ENCODE data around the gene PPDPF. TPM values are rescaled to one million over a fixed set of nuclear protein-coding genes. Genes with fewer than 3 reads are reported as not detected.
A peak's percentile ranks its signal among the peaks of the same experiment; 100 is the strongest.

The PPDPF gene
- total and polyA plus RNA-seq, 2 donors (not counting 1 experiment from before 2014, with no cell fraction given) = 93.5 to 162 TPM

- Histone ChIP-seq H4K20me1 (ENCODE audit: control insufficient read depth, insufficient read depth, low read length, poor library complexity, severe bottlenecking) (no peaks in the 10 kb centered on the region), H3K79me2 (ENCODE audit: control insufficient read depth, insufficient read depth, low read length) (no peaks in the 10 kb centered on the region), H3K4me2 (replicated peaks; ENCODE audit: low read depth, low read length, poor library complexity, severe bottlenecking) (no peak overlapping the region), H3K27ac (ENCODE audit: low read length in 2 of 2) (no peak overlapping the region), H3K36me3 (replicated peaks in 1 of 2; ENCODE audit: control extremely low read depth in 1 of 2, control insufficient read depth in 1 of 2, extremely low read depth in 1 of 2, insufficient read depth in 2 of 2, low read length in 1 of 2) (no peaks in the 10 kb centered on the region), H3K27me3 (replicated peaks in 1 of 4; ENCODE audit: control extremely low read depth in 1 of 4, control insufficient read depth in 3 of 4, insufficient read depth in 4 of 4, low read length in 3 of 4) (peaks cover 0 to 6% (median 0%) of the 10 kb centered on the region in 4 experiments), H3K4me3 (ENCODE audit: control extremely low read depth in 1 of 5, extremely low read depth in 1 of 5, insufficient read depth in 1 of 5, low read depth in 2 of 5, low read length in 4 of 5) (no peak overlapping the region), H3K9ac (ENCODE audit: low read length) (no peak overlapping the region), H3K9me3 (ENCODE audit: control extremely low read depth in 1 of 3, control insufficient read depth in 2 of 3, insufficient read depth in 1 of 3, low read length in 2 of 3) (no peaks in the 10 kb centered on the region), H2AFZ (ENCODE audit: insufficient read depth, low read depth, low read length, poor library complexity, severe bottlenecking) (no peak overlapping the region), H3K4me1 (ENCODE audit: control insufficient read depth in 2 of 2, insufficient read depth in 2 of 2, low read length in 2 of 2) (peaks cover 6 to 7% of the 10 kb centered on the region in 2 donors)
- TF ChIP-seq EZH2 (IDR thresholded peaks at IDR 0.05; ENCODE audit: borderline replicate concordance, insufficient read depth, low read depth, low read length, poor library complexity, severe bottlenecking) (no peak), CTCF (IDR thresholded peaks at IDR 0.05) (no peak)
- DNase-seq = peak; percentile 15
- 92% methylated on average over 24 of the region's 27 CpGs for WGBS (ENCODE audit: insufficient coverage)
- H3K27me3 Mint-ChIP-seq = no peaks in the 10 kb centered on the region
- ATAC-seq (ENCODE audit: low read depth) = no peak
- peaks cover 23% of the 10 kb centered on the region for H3K4me1 Mint-ChIP-seq
- H3K27ac Mint-ChIP-seq = no peak overlapping the region
- ChIA-PET POLR2A (interaction anchor here (0.5 to 1.7 kb wide), 3 partner anchors 9 to 336 kb away, joined by 3 to 8 read pairs (median 4); partner anchors contain the start of genes PPDPF and TPD52L2), CTCF (interaction anchor here (1.0 kb wide), 1 partner anchor 353 kb away, joined by 3 read pairs; no protein-coding TSS in a partner anchor)
- intact Hi-C loops (cut with micrococcal nuclease) = no loop called here
- no peaks in the 10 kb centered on the region for H3K9me3 Mint-ChIP-seq (ENCODE audit: insufficient read depth)
- no peak overlapping the region for H3K4me3 Mint-ChIP-seq
These were observed 8.8 kb downstream of the PPDPF start for GRCh38 chr20:63529180-63529860.

Measured in B cell (primary cell).